ENCODE measurements around the gene GPR162. TPM values are rescaled to one million over a fixed set of nuclear protein-coding genes. Genes with fewer than 3 reads are reported as not detected.

Gene GPR162
- total RNA-seq, 1 experiment from 2014 or later = 18.3 TPM

DNA sequence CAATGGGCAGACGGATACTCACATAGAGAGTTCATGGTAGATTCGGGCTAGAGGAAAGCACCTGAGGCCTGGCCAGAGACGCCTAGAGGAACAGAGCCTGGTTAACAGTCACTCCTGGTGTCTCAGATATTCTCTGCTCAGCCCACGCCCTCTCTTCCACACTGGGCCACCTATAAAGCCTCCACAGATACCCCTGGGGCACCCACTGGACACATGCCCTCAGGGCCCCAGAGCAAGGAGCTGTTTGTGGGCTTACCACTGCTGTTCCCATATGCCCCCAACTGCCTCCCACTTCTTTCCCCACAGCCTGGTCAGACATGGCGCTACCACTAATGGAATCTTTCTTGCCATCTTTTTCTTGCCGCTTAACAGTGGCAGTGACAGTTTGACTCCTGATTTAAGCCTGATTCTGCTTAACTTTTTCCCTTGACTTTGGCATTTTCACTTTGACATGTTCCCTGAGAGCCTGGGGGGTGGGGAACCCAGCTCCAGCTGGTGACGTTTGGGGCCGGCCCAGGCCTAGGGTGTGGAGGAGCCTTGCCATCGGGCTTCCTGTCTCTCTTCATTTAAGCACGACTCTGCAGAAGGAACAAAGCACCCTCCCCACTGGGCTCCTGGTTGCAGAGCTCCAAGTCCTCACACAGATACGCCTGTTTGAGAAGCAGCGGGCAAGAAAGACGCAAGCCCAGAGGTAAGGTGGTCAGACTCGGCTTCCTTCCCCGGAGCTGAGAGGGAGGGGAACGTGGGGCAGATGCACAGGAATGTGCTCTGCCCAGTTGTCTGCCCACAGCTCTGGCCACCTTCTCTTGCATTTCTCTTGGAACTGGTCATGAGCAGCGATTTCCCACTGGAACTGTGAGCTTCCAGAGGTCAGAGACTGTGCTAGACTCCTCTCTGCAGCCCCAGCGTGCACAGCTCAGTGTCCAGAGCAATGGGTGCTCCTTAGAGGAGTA, 32.4 kb upstream of the GPR162 start, which contains the start of gene CD4:
TSS of gene CD4 (plus strand) at position 557 of the 953 bp plus-strand sequence. CDS start 10,611 bp downstream, outside the sequence.
- Histone ChIP-seq H3K9me3 (ENCODE audit: low read depth, low read length, poor library complexity, severe bottlenecking) (no peaks in the 10 kb centered on the region), H3K4me1 (ENCODE audit: insufficient read depth, low read length, poor library complexity, severe bottlenecking) (no peaks in the 10 kb centered on the region), H3K36me3 (ENCODE audit: insufficient read depth, low read length, poor library complexity, severe bottlenecking) (no peaks in the 10 kb centered on the region), H3K27me3 (replicated peaks; ENCODE audit: insufficient read depth, low read depth, low read length, poor library complexity) (no peaks in the 10 kb centered on the region), H3K4me3 (ENCODE audit: low read depth, low read length, poor library complexity, severe bottlenecking) (no peak within 1 kb of the TSS), H3K27ac (ENCODE audit: low read depth, low read length, poor library complexity, severe bottlenecking) (no peak within 1 kb of the TSS)
- DNase-seq (ENCODE audit: low spot score) = no peak
- ChIA-PET POLR2A (ENCODE audit: low non-redundant PET) (no interaction called here), CTCF (no interaction called here)
- no peak for TF ChIP-seq EZH2 (IDR thresholded peaks at IDR 0.05; ENCODE audit: borderline replicate concordance, low read depth, low read length, poor library complexity, severe bottlenecking)
- TF ChIP-seq, protein P1, sequence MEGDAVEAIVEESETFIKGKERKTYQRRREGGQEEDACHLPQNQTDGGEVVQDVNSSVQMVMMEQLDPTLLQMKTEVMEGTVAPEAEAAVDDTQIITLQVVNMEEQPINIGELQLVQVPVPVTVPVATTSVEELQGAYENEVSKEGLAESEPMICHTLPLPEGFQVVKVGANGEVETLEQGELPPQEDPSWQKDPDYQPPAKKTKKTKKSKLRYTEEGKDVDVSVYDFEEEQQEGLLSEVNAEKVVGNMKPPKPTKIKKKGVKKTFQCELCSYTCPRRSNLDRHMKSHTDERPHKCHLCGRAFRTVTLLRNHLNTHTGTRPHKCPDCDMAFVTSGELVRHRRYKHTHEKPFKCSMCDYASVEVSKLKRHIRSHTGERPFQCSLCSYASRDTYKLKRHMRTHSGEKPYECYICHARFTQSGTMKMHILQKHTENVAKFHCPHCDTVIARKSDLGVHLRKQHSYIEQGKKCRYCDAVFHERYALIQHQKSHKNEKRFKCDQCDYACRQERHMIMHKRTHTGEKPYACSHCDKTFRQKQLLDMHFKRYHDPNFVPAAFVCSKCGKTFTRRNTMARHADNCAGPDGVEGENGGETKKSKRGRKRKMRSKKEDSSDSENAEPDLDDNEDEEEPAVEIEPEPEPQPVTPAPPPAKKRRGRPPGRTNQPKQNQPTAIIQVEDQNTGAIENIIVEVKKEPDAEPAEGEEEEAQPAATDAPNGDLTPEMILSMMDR (conservative IDR thresholded peaks at IDR 0.05; ENCODE audit: low read depth, low read length) = no peak
- intact Hi-C loops (cut with micrococcal nuclease; ENCODE audit: unreplicated experiment) = no loop called here
- BruUV-seq (replicated peaks) = no TSS peak

DNA sequence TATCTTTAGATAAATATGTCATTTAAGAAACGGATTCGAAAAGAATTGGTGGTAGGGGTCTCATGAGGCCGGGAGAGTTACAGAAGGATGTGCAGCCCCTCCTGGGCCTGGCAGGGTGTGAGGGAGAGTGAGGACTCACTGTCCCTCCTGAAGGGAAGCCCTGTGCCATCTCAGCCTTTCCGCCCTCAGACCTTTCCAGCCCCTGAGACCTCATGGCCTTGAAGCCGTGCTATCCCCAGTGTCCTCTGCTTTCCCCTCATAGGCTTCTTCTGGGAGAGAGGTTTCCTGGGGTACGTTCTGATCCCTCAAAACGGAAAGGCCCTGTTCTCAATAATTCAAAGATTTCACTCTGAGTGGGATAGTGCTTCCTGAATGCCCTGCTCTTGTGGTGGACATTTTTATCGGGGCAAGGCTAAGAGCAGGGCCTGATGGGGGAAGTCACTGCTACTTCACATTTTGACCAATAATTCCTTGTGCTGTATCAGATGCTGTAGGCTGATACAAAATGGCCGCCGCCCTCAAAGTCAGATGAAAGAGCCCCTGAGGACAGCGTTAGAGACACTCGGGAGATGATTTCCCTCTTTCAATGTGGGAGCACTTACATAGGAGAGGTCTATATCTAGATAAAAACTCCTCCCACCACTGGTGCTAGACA, 31.0 kb upstream of the GPR162 start:
- BruUV-seq (replicated peaks) = no TSS peak
- intact Hi-C loops (cut with micrococcal nuclease; ENCODE audit: unreplicated experiment) = no loop called here
- ChIA-PET POLR2A (ENCODE audit: low non-redundant PET) (no interaction called here), CTCF (no interaction called here)
- H3K9me3 ChIP-seq (ENCODE audit: low read depth, low read length, poor library complexity, severe bottlenecking) = no peaks in the 10 kb centered on the region
- no peak overlapping the region for H3K4me3 ChIP-seq (ENCODE audit: low read depth, low read length, poor library complexity, severe bottlenecking)
- H3K4me1 ChIP-seq (ENCODE audit: insufficient read depth, low read length, poor library complexity, severe bottlenecking) = no peaks in the 10 kb centered on the region
- TF ChIP-seq, protein P1 (conservative IDR thresholded peaks at IDR 0.05; ENCODE audit: low read depth, low read length) = no peak
- TF ChIP-seq EZH2 (IDR thresholded peaks at IDR 0.05; ENCODE audit: borderline replicate concordance, low read depth, low read length, poor library complexity, severe bottlenecking) = no peak
- DNase-seq (ENCODE audit: low spot score) = no peak
- no peaks in the 10 kb centered on the region for H3K27me3 ChIP-seq (replicated peaks; ENCODE audit: insufficient read depth, low read depth, low read length, poor library complexity)
- no peak overlapping the region for H3K27ac ChIP-seq (ENCODE audit: low read depth, low read length, poor library complexity, severe bottlenecking)
- H3K36me3 ChIP-seq (ENCODE audit: insufficient read depth, low read length, poor library complexity, severe bottlenecking) = no peaks in the 10 kb centered on the region

DNA sequence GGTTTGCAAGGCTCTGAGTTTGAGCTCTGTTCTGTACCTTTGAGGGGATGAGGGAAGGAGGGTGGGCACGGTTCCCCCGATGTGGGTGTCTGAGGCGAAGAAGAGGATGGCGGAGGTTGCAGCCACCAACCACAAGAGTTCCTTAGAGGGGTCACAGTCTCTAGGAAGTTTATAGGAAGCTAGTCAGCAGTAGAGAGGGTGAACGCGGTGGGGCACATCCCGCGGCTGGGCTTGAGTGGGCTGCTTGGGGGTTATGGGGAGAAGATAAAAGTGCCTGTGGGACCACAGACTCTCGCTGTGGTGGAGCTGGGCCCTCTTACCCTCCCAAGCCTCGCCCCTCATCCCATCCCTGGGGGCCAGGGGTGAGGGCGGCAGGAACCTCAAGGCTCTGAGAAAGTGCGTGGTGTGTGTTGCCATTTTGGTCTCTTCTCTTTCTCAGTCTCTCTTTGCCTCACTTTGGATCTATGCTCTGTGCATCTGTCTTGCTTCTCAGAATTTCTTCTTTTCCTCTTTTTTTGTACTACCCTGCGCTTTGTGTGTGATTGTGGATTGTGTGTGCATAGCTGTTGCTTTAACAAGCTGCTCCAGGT, 29.6 kb upstream of the GPR162 start:
- BruUV-seq (replicated peaks) = no TSS peak

More for the DNA sequence above, 29.6 kb upstream of the GPR162 start:
- no peak for DNase-seq (ENCODE audit: low spot score)
- no peaks in the 10 kb centered on the region for H3K4me1 ChIP-seq (ENCODE audit: insufficient read depth, low read length, poor library complexity, severe bottlenecking)
- CTCF ChIA-PET = no interaction called here
- H3K36me3 ChIP-seq (ENCODE audit: insufficient read depth, low read length, poor library complexity, severe bottlenecking) = no peaks in the 10 kb centered on the region
- no peak overlapping the region for H3K4me3 ChIP-seq (ENCODE audit: low read depth, low read length, poor library complexity, severe bottlenecking)
- no peaks in the 10 kb centered on the region for H3K27me3 ChIP-seq (replicated peaks; ENCODE audit: insufficient read depth, low read depth, low read length, poor library complexity)
- H3K9me3 ChIP-seq (ENCODE audit: low read depth, low read length, poor library complexity, severe bottlenecking) = no peaks in the 10 kb centered on the region
- H3K27ac ChIP-seq (ENCODE audit: low read depth, low read length, poor library complexity, severe bottlenecking) = no peak overlapping the region
- POLR2A ChIA-PET (ENCODE audit: low non-redundant PET) = interaction anchor here (0.5 kb wide), 1 partner anchor 12 kb away, joined by 4 read pairs; no protein-coding TSS in a partner anchor
- no peak for TF ChIP-seq EZH2 (IDR thresholded peaks at IDR 0.05; ENCODE audit: borderline replicate concordance, low read depth, low read length, poor library complexity, severe bottlenecking)
- TF ChIP-seq, protein P1 (conservative IDR thresholded peaks at IDR 0.05; ENCODE audit: low read depth, low read length) = no peak
- intact Hi-C loops (cut with micrococcal nuclease; ENCODE audit: unreplicated experiment) = no loop called here

Measured in A673 (cell line).